ENCODE data around the gene MMP12. TPM values are rescaled to one million over a fixed set of nuclear protein-coding genes. Genes with fewer than 3 reads are reported as not detected.

MMP12 gene
- total RNA-seq: 3.0 and 3.5 TPM in 2 replicates

GRCh38 chr11:102874852-102875251 is at the start of gene MMP12:
Gene MMP12 (minus strand): TSS chr11:102874982. CDS start chr11:102874937, 45 bp downstream.
- TF ChIP-seq, protein P1, sequence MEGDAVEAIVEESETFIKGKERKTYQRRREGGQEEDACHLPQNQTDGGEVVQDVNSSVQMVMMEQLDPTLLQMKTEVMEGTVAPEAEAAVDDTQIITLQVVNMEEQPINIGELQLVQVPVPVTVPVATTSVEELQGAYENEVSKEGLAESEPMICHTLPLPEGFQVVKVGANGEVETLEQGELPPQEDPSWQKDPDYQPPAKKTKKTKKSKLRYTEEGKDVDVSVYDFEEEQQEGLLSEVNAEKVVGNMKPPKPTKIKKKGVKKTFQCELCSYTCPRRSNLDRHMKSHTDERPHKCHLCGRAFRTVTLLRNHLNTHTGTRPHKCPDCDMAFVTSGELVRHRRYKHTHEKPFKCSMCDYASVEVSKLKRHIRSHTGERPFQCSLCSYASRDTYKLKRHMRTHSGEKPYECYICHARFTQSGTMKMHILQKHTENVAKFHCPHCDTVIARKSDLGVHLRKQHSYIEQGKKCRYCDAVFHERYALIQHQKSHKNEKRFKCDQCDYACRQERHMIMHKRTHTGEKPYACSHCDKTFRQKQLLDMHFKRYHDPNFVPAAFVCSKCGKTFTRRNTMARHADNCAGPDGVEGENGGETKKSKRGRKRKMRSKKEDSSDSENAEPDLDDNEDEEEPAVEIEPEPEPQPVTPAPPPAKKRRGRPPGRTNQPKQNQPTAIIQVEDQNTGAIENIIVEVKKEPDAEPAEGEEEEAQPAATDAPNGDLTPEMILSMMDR (IDR thresholded peaks at IDR 0.05; ENCODE audit: insufficient read depth, low read depth, low read length): no peak

DNA sequence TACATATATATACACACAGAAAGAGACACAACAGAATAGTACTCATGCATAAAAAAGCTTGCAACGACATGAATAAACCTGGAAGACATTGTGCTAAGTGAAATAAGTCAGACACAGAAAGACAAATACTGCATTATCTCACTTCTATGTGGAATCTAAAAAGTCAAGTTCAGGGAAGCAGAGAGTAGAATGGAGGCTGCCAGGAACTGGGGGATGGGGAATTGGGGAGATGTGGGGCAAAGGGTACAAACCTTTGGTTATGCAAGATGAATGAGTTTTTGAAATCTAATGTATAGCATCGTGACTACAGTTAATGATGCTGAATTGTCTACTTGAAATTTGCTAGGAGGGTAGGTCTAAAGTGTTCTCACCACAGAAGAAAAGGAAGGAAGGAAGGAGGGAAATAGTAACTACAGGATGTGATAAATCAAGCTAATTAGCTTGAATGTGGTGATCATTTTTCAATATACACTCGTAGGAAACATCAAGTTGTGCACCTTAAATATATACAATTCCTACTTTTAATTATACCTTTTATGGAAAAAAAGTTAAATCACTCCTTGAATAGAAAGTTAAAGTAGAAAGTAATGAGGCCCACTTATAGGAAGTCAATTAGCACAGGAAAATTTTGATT is 46.9 kb upstream of the MMP12 start:
- DNase-seq (ENCODE audit: low read depth): no peak
- no peak overlapping the region for H3K4me3 ChIP-seq (ENCODE audit: low read depth, low read length)
- TF ChIP-seq, protein P1 (IDR thresholded peaks at IDR 0.05; ENCODE audit: insufficient read depth, low read depth, low read length): no peak

More at GRCh38 chr11:102874852-102875251, at the start of gene MMP12:
- no peak for DNase-seq (ENCODE audit: low read depth)
- H3K4me3 ChIP-seq (ENCODE audit: low read depth, low read length): no peak within 1 kb of the TSS

DNA sequence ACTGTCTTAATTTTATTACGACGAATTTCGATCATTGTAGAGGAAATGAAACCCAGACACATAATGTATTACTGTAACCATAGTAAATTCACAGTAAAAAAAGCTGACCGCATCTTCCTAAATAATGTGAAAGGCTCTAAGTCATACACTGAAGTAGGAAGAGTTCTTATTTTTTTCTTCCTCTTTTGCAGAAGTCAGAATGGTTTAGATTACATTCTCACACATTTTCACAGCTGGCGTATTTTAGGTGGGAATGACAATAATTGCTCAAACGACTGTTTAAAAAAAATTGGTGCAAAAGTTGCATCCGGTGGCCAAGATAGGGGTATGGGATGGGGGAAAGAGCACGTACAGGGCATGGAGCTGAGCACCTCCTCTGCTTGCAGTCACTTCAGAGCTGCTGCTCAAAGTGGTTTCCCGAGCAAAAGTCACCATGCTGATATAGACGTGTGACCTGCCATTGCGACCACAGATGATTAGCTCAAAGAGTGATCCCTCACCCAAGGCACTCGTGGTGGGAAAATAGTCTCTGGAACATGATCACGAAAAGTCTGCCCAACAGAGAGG is 45.4 kb upstream of the MMP12 start:
- no peak for DNase-seq (ENCODE audit: low read depth)
- TF ChIP-seq, protein P1 (IDR thresholded peaks at IDR 0.05; ENCODE audit: insufficient read depth, low read depth, low read length): no peak
- no peak overlapping the region for H3K4me3 ChIP-seq (ENCODE audit: low read depth, low read length)

DNA sequence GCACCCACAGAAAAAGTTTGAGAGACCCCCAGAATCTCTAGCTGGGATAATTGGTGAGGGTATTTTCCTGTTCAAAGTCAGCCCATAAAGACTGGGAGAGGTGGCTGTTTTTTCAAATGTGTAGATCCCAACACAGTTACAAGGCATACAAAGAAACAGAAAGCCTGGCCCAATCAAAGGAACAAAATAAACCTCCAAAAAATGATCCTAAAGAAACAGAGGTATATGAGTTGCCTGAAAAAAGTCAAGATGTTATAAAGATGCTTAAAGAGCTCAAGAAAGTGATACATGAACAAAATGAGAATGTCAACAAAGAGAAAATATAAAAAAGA is 40.2 kb upstream of the MMP12 start:
- TF ChIP-seq, protein P1 (IDR thresholded peaks at IDR 0.05; ENCODE audit: insufficient read depth, low read depth, low read length): no peak
- no peak overlapping the region for H3K4me3 ChIP-seq (ENCODE audit: low read depth, low read length)
- DNase-seq (ENCODE audit: low read depth): no peak

- H3K4me3 ChIP-seq (ENCODE audit: low read depth, low read length): no peak overlapping the region
- peak; percentile 58 for DNase-seq (ENCODE audit: low read depth)
- TF ChIP-seq, protein P1 (IDR thresholded peaks at IDR 0.05; ENCODE audit: insufficient read depth, low read depth, low read length): peak; percentile 78
Observed at GRCh38 chr11:102914238-102915043, 39.7 kb upstream of the MMP12 start.

- TF ChIP-seq, protein P1 (IDR thresholded peaks at IDR 0.05; ENCODE audit: insufficient read depth, low read depth, low read length): no peak
- DNase-seq (ENCODE audit: low read depth): no peak
- H3K4me3 ChIP-seq (ENCODE audit: low read depth, low read length): no peak overlapping the region
Observed at GRCh38 chr11:102912482-102912830, 37.7 kb upstream of the MMP12 start.

Measured in fibroblast of villous mesenchyme (primary cell).